HG02852 (cell line): Measurements from ENCODE around the gene CEP85L.
"Not testable (repeated sequence)": the region's sequence is repeated elsewhere in the genome, so short reads cannot be mapped to it uniquely, and the experiment has no call there.

Experiments
- ATAC-seq: cut with Tn5 transposase; IDR thresholded peaks from one replicate; pipeline ENCODE4 v1.9.1; 2021; ENCODE audit warnings: mild to moderate bottlenecking, moderate library complexity; ENCODE audit not compliant: unreplicated experiment

The CEP85L gene

DNA sequence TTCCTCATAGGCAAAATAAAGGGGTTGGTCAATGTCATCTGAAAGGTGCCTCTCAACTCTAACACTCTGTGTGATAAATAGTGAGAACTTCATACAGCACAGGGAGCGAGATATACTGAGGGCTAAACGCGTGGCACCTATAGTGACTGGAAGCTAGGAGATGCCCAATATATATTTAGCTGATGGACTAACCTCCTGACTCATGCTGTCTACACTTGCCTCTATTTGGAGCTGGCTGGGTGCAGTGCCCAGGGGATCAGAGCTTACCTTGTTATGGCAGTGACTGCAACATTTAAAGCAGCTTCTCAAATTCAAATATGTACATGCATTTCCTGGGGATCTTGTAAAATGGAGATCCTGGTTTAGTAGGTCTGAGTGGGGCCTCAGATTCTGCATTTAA, 214.9 kb downstream of the CEP85L start:
- ATAC-seq: no peak

- ATAC-seq: not testable (repeated sequence)
These were observed 217.2 kb downstream of the CEP85L start for GRCh38 chr6:118434147-118434546.

GRCh38 chr6:118421312-118421711, 230.1 kb downstream of the CEP85L start:
- not testable (repeated sequence) for ATAC-seq

DNA sequence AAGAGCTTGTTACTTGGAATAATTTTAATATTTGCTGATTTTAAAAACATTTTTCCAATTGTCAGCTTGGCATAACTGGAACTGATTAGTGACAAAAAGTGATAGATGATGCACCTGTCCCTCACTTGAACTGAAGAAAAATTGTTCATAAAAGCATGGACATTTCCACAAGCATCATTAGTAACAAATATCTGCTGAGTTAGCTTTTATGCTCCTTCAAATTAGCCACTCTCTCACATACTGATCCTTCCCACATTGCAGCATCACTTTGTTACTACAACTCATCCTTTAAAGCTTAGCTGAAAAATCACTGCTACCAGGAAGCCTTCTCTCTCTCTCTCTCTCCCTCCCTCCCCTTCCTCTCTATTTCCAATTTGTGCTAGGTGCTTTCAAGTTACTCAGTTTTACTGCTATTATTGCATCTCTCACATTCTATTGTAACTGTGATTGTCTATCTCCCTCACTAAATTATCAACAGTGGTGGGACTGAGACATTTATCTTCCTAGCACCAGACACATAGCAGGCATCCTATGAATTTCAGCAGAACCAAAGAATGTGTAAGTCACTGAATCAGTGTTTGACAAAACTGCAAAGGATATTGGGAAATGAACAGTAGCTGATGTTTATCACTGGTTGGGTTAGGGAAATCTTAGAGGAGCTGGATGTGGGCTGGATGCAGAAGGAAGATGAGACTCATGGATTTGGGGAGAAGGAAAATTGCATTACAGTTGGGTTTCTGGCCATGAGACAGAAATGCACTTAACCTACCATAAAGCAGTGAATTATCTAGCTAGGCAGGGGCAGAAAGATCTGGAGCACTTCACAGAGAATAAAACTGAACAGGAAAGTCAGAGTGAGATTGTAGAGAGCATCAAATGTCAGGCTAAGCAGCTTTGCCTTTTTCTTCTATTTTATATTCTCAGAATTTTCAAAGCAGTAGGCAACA, 231.7 kb downstream of the CEP85L start:
- no peak for ATAC-seq
